ENCODE results near the gene LCN15. TPM values are rescaled to one million over a fixed set of nuclear protein-coding genes. Genes with fewer than 3 reads are reported as not detected.

LCN15 gene
- total and polyA plus RNA-seq, 2 experiments from 2014 or later: 0.77 TPM; not detected in 1

DNA sequence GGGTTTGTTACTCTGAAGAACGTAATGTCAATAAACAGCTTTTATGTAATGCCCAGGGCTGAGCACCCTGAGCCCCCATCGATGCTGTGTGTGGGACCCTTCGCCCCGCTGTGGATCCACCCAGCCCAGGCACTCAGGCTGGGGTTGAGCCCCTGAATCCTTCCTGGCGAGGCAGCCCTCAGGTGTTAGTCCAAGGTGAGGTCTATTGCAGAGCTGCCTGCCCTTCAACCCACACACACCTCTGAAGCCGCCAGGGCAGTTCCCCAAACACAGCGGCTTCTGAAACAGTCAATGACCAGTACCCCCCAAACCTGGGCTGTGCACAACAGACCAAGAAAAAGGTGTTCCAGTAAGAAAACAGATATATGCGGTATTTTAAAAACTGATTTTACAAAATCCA lies 40.3 kb downstream of the LCN15 start:
- Histone ChIP-seq H3K27me3 (no peaks in the 10 kb centered on the region), H3K36me3 (peaks cover 44% of the 10 kb centered on the region)

GRCh38 chr9:136723362-136723976 lies 40.8 kb downstream of the LCN15 start:
- H3K36me3 ChIP-seq: peaks cover 44% of the 10 kb centered on the region
- no peak overlapping the region for H3K27ac ChIP-seq
- H3K4me3 ChIP-seq: no peak overlapping the region
- H3K4me1 ChIP-seq (ENCODE audit: low read depth): peaks cover 9% of the 10 kb centered on the region
- no peaks in the 10 kb centered on the region for H3K27me3 ChIP-seq
- DNase-seq (ENCODE audit: low read depth in 1 of 2, low spot score in 1 of 2): no peak
- no peak for TF ChIP-seq CTCF (IDR thresholded peaks at IDR 0.05; ENCODE audit: low read depth, low read length)
- H3K9me3 ChIP-seq (ENCODE audit: low read depth): no peaks in the 10 kb centered on the region

More for the DNA sequence above, 40.3 kb downstream of the LCN15 start:
- Histone ChIP-seq H3K4me1 (ENCODE audit: low read depth) (peaks cover 11% of the 10 kb centered on the region), H3K9me3 (ENCODE audit: low read depth) (no peaks in the 10 kb centered on the region), H3K4me3 (no peak overlapping the region), H3K27ac (no peak overlapping the region)
- TF ChIP-seq CTCF (IDR thresholded peaks at IDR 0.05; ENCODE audit: low read depth, low read length): no peak
- DNase-seq (ENCODE audit: low read depth in 1 of 2, low spot score in 1 of 2): no peak

- TF ChIP-seq CTCF (IDR thresholded peaks at IDR 0.05; ENCODE audit: low read depth, low read length): no peak
- H3K27me3 ChIP-seq: no peaks in the 10 kb centered on the region
- no peak for DNase-seq (ENCODE audit: low read depth in 1 of 2, low spot score in 1 of 2)
- peaks cover 9% of the 10 kb centered on the region for H3K4me1 ChIP-seq (ENCODE audit: low read depth)
- H3K4me3 ChIP-seq: no peak overlapping the region
- H3K27ac ChIP-seq: no peak overlapping the region
- peaks cover 44% of the 10 kb centered on the region for H3K36me3 ChIP-seq
- no peaks in the 10 kb centered on the region for H3K9me3 ChIP-seq (ENCODE audit: low read depth)
Measured at GRCh38 chr9:136722969-136723356, 41.4 kb downstream of the LCN15 start.

DNA sequence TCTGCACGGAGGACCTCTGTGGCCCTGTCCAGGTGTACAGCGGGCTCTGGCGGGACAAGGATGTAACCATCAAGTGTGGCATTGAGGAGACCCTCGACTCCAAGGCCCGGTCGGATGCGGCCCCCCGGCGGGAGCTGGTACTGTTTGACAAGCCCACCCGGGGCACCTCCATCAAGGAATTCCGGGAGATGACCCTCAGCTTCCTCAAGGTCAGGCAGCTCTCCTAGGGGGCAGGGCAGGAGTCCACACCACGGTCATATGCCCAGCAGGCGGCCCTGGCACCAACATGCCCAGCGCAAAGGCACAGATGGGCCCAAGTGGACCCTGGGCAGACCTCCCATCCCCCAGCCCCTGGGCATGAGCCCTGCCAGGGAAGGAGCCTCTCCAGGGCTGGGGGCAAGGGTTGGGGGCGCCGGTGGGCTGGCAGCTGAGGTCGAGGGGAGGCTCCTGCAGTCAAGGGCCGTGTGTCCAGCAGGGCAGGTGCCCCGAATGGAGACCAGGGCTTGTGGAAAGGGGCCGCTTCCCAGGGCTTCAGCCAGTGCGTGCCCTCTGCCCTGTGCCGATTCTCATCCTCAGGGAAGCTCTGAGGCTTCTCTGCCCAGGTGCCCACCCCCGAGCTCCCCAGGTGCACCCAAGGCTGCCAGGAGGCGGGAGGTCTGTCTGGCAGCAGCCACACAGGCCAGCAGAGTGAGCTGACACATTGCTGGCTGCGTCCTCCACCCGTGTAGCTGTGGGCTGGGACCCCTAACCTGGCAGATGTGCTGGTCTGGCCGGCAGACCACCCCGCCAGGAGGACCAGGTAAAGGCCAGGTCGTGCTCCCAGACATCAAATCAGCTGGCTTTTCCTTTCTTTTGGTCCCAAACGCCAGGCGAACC lies 42.0 kb downstream of the LCN15 start:
- Histone ChIP-seq H3K27ac (peak overlapping the region; percentile 39), H3K4me1 (ENCODE audit: low read depth) (peaks cover 9% of the 10 kb centered on the region), H3K4me3 (no peak overlapping the region), H3K9me3 (ENCODE audit: low read depth) (no peaks in the 10 kb centered on the region), H3K36me3 (peaks cover 44% of the 10 kb centered on the region), H3K27me3 (no peaks in the 10 kb centered on the region)
- TF ChIP-seq CTCF (IDR thresholded peaks at IDR 0.05; ENCODE audit: low read depth, low read length): no peak
- no peak for DNase-seq (ENCODE audit: low read depth in 1 of 2, low spot score in 1 of 2)

- Histone ChIP-seq H3K4me3 (no peak overlapping the region), H3K27ac (peak overlapping the region; percentile 39), H3K9me3 (ENCODE audit: low read depth) (no peaks in the 10 kb centered on the region), H3K27me3 (no peaks in the 10 kb centered on the region), H3K4me1 (ENCODE audit: low read depth) (peaks cover 2% of the 10 kb centered on the region), H3K36me3 (peaks cover 44% of the 10 kb centered on the region)
- no peak for DNase-seq (ENCODE audit: low read depth in 1 of 2, low spot score in 1 of 2)
- TF ChIP-seq CTCF (IDR thresholded peaks at IDR 0.05; ENCODE audit: low read depth, low read length): no peak
Measured at GRCh38 chr9:136721339-136722092, 42.8 kb downstream of the LCN15 start.

Measured in cardiac muscle cell (in vitro differentiated cells and primary cell).